Suprapubic skin (tissue), 3 donors: ENCODE results near the gene OSER1.

ENCODE experiments used
- EP300 ChIP-seq: sonication (generic); formaldehyde crosslinking; IDR thresholded peaks from one replicate; pipeline ENCODE4 v1.6.1; 2017; ENCODE audit warnings: antibody characterized with exemption
- TF ChIP-seq, protein P1 (sequence below), 2 donors: fragments of 200-600 bp in 1 of 2; fragments of 450-650 bp in 1 of 2; sonication (generic) in 1 of 2; IDR thresholded peaks; one replicate each; pipeline ENCODE4 v1.5.1; 2016 to 2019; ENCODE audit warnings: antibody characterized with exemption in 2 of 2, mild to moderate bottlenecking in 1 of 2, moderate library complexity in 1 of 2

DNA sequence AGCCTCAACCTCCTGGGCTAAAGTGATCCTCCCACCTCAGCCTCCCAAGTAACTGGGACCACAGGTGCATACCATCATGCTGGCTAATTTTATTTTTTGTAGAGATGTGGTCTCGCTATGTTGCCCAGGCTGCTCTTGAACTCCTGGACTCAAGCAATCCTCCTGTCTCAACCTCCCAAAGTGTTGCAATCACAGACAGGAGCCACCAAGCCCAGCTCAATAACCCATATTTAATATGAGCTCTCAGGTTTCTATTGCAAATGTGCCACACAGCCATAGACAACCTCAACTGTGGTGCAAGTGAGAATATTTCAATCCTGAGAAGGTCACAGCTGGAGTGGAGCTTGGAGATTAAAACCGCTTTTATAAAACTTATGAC lies 38.0 kb downstream of the OSER1 start:
- TF ChIP-seq, protein P1, sequence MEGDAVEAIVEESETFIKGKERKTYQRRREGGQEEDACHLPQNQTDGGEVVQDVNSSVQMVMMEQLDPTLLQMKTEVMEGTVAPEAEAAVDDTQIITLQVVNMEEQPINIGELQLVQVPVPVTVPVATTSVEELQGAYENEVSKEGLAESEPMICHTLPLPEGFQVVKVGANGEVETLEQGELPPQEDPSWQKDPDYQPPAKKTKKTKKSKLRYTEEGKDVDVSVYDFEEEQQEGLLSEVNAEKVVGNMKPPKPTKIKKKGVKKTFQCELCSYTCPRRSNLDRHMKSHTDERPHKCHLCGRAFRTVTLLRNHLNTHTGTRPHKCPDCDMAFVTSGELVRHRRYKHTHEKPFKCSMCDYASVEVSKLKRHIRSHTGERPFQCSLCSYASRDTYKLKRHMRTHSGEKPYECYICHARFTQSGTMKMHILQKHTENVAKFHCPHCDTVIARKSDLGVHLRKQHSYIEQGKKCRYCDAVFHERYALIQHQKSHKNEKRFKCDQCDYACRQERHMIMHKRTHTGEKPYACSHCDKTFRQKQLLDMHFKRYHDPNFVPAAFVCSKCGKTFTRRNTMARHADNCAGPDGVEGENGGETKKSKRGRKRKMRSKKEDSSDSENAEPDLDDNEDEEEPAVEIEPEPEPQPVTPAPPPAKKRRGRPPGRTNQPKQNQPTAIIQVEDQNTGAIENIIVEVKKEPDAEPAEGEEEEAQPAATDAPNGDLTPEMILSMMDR (IDR thresholded peaks at IDR 0.05): no peak
- TF ChIP-seq EP300: no peak
